ENCODE measurements around the gene CRACDL.

Gene CRACDL

GRCh38 chr2:98871506-98871905 is 64.5 kb downstream of the CRACDL start:
- no peak for DNase-seq (ENCODE audit: extremely low read depth, low read depth)
- TF ChIP-seq CTCF (IDR thresholded peaks at IDR 0.05; ENCODE audit: low read depth, low read length, missing control alignments), result no peak
- no peak overlapping the region for H3K4me3 ChIP-seq (replicated peaks; ENCODE audit: low read depth, low read length)

GRCh38 chr2:98870516-98871158 is 65.4 kb downstream of the CRACDL start:
- no peak for TF ChIP-seq CTCF (IDR thresholded peaks at IDR 0.05; ENCODE audit: low read depth, low read length, missing control alignments)
- no peak for DNase-seq (ENCODE audit: extremely low read depth, low read depth)
- H3K4me3 ChIP-seq (replicated peaks; ENCODE audit: low read depth, low read length), result no peak overlapping the region

DNA sequence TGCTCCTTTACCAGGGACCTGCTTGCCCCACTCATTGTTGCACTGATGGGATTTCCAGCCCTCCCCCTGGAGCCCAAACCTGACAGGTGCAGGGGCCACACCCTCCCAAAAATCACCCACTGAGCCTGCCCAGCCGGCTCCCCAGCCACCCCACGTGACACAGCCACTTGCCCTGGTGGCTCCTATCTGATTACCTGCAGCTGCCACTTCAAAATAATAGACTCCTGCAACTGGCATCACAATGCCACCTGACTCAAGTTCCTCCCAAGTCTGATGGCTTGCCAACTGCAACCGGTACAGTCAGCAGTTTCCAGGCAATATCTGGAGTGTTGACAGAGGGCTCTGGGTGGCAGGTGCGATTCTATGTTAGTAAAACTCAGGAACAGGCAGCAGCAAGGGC is 66.2 kb downstream of the CRACDL start:
- TF ChIP-seq CTCF (IDR thresholded peaks at IDR 0.05; ENCODE audit: low read depth, low read length, missing control alignments), result no peak

GRCh38 chr2:98869272-98869641 is 66.8 kb downstream of the CRACDL start:
- DNase-seq (ENCODE audit: extremely low read depth, low read depth), result no peak
- TF ChIP-seq CTCF (IDR thresholded peaks at IDR 0.05; ENCODE audit: low read depth, low read length, missing control alignments), result no peak
- no peak overlapping the region for H3K4me3 ChIP-seq (replicated peaks; ENCODE audit: low read depth, low read length)

More for the DNA sequence above, 66.2 kb downstream of the CRACDL start:
- DNase-seq (ENCODE audit: extremely low read depth, low read depth), result no peak
- no peak overlapping the region for H3K4me3 ChIP-seq (replicated peaks; ENCODE audit: low read depth, low read length)

DNA sequence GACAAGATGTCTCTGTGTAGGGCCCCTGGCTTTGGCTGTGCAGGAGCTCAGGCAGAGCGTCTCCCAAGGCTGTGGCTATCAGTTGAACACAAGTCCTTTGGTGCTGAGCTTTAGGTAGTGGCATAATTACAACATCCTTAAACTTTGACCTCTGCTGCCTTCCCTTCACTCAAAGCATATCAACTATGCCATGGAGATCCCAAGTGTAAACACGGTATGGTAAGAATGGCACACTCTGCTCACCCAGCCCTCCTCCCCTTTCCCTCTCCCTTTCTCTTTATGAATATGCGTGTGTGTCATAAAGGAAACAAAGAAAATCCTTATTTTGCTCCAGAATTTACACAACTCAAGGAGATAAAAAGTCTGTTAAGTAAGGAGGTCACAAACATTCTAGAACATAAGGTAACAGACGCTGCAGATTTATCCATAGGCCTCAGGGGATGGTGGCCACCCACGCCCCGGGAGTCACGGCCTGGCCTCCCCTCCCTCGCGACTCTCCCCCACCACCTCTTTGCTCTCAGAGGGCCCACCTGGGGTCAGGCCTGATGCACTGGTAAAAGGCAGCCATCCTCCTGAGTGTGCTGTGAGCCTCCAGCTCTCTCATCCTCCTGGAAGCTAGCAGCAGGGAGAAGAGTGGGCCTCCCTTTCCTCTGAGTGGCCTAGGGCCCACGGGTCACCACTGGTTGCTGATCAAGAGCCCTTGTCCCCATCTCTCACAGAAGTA is 67.3 kb downstream of the CRACDL start:
- DNase-seq (ENCODE audit: extremely low read depth, low read depth), result no peak
- no peak for TF ChIP-seq CTCF (IDR thresholded peaks at IDR 0.05; ENCODE audit: low read depth, low read length, missing control alignments)
- H3K4me3 ChIP-seq (replicated peaks; ENCODE audit: low read depth, low read length), result no peak overlapping the region

DNA sequence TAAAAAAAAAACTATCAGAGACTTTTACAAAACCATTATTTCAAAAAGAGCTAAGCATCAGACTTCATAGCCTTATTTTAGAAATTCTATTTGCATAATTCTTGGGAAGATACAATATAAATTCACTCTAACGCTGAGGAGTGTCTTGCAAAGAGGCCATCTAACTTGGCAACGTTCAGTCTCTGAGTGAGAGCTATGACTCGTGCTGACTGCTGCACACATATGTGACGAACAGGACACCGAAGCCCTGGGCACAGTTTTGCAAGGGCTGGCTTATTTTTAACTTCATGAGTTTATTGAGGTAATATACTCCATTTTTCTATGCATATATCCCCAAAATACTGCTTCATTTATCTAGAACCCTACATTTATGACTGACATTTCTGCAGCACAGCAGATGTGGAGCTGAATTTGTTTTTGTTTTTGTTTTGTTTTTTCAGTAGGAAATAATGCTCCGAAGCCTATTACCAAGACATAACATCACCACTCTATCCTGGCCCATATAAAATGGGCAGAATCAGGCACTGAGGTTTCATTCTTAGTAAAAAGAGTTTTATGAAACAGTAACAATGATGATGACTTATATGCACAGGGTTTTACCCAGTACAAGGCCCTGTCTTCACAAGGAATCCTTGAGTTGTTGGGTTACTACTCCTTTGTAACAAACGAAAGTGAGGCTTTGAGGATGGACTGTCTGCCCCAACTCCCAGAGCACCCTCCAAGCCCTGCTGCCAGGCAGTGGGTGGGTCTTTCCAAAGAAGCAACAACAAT is 68.3 kb downstream of the CRACDL start:
- H3K4me3 ChIP-seq (replicated peaks; ENCODE audit: low read depth, low read length), result no peak overlapping the region
- no peak for DNase-seq (ENCODE audit: extremely low read depth, low read depth)
- no peak for TF ChIP-seq CTCF (IDR thresholded peaks at IDR 0.05; ENCODE audit: low read depth, low read length, missing control alignments)
